B cell (primary cell): Measurements from ENCODE around the gene DSCAML1. TPM values are rescaled to one million over a fixed set of nuclear protein-coding genes. Genes with fewer than 3 reads are reported as not detected.

Experiments
- ATAC-seq: fragments of 200-7000 bp; cut with Tn5 transposase; one replicate; pipeline ENCODE4 v1.10.0; 2021; ENCODE audit warnings: low read depth, mild to moderate bottlenecking, moderate number of reproducible peaks, moderate library complexity
- CTCF ChIA-PET: fragments of 350-600 bp; sonication (Branson Sonifier 250); formaldehyde crosslinking; loops from one replicate; lab custom pipeline; 2021; ENCODE audit warnings: antibody characterized with exemption, inconsistent platforms; lab: Charles Lee
- POLR2A ChIA-PET: fragments of 350-600 bp; sonication (Branson Sonifier 250); formaldehyde crosslinking; loops from one replicate; lab custom pipeline; 2021; ENCODE audit warnings: antibody characterized with exemption; lab: Charles Lee
- DNase-seq: peaks from one replicate; pipeline ENCODE4 v3.0.0; 2013
- H2AFZ ChIP-seq: 2 replicates; pipeline ENCODE4 v1.6.1; 2012; ENCODE audit warnings: mild to moderate bottlenecking, low read depth, low read length; ENCODE audit not compliant: insufficient read depth, poor library complexity, severe bottlenecking
- H3K27ac ChIP-seq, 2 donors: 1 replicate in 1 of 2; 2 replicates in 1 of 2; pipeline ENCODE4 v1.5.1; 2012 to 2013; ENCODE audit warnings: low read length in 2 of 2, mild to moderate bottlenecking in 2 of 2, moderate library complexity in 1 of 2
- H3K27me3 ChIP-seq, 4 experiments: fragments of 200-600 bp in 1 of 4; sonication (generic) in 1 of 4; replicated peaks in 1 of 4; 1 replicate in 2 of 4; 2 replicates in 2 of 4; pipeline versions ENCODE4 v1.6.1 to v1.7.0; 2013 to 2016; ENCODE audit warnings: low read length in 3 of 4, mild to moderate bottlenecking in 2 of 4, mixed read lengths in 1 of 4, moderate library complexity in 1 of 4; ENCODE audit not compliant: insufficient read depth in 4 of 4, control insufficient read depth in 3 of 4; ENCODE audit errors: control extremely low read depth in 1 of 4
- H3K36me3 ChIP-seq, 2 experiments: replicated peaks in 1 of 2; 1 replicate in 1 of 2; 2 replicates in 1 of 2; pipeline versions ENCODE4 v1.6.1 to v1.7.1; 2013; ENCODE audit warnings: low read length in 1 of 2; ENCODE audit not compliant: insufficient read depth in 2 of 2, control insufficient read depth in 1 of 2; ENCODE audit errors: control extremely low read depth in 1 of 2, extremely low read depth in 1 of 2
- H3K4me1 ChIP-seq, 2 donors: fragments of 200-600 bp in 1 of 2; sonication (generic) in 1 of 2; 1 replicate in 1 of 2; 2 replicates in 1 of 2; pipeline versions ENCODE4 v1.5.1 to v1.6.1; 2013 to 2017; ENCODE audit warnings: low read length in 2 of 2; ENCODE audit not compliant: control insufficient read depth in 2 of 2, insufficient read depth in 2 of 2
- H3K4me2 ChIP-seq: replicated peaks from 2 replicates; pipeline ENCODE3; 2012; ENCODE audit warnings: mild to moderate bottlenecking, low read depth, low read length; ENCODE audit not compliant: poor library complexity, severe bottlenecking
- H3K4me3 ChIP-seq, 5 experiments: fragments of 200-600 bp in 1 of 5; sonication (generic) in 1 of 5; 1 replicate in 3 of 5; 2 replicates in 2 of 5; pipeline versions ENCODE4 v1.5.1 to v1.7.0; 2011 to 2016; ENCODE audit warnings: low read length in 4 of 5, mild to moderate bottlenecking in 4 of 5, low read depth in 2 of 5, control low read depth in 1 of 5, moderate library complexity in 1 of 5; ENCODE audit not compliant: insufficient read depth in 1 of 5; ENCODE audit errors: control extremely low read depth in 1 of 5, extremely low read depth in 1 of 5
- H3K79me2 ChIP-seq: fragments of 200-600 bp; sonication (generic); one replicate; pipeline ENCODE4 v1.6.0; 2016; ENCODE audit warnings: low read length; ENCODE audit not compliant: control insufficient read depth, insufficient read depth
- H3K9ac ChIP-seq: fragments of 200-600 bp; sonication (generic); 2 replicates; pipeline ENCODE4 v1.6.1; 2017; ENCODE audit warnings: mild to moderate bottlenecking, low read length, moderate library complexity
- H3K9me3 ChIP-seq, 3 donors: one replicate each; pipeline versions ENCODE4 v1.6.1 to v1.7.1; 2013; ENCODE audit warnings: low read length in 2 of 3; ENCODE audit not compliant: control insufficient read depth in 2 of 3, insufficient read depth in 1 of 3; ENCODE audit errors: control extremely low read depth in 1 of 3
- H4K20me1 ChIP-seq: 2 replicates; pipeline ENCODE4 v1.6.0; 2012; ENCODE audit warnings: mild to moderate bottlenecking, low read length; ENCODE audit not compliant: insufficient read depth, control insufficient read depth, poor library complexity, severe bottlenecking
- H3K27ac Mint-ChIP-seq: one replicate; pipeline ENCODE4 v1.8.0; 2021; ENCODE audit warnings: mixed read lengths
- H3K27me3 Mint-ChIP-seq: one replicate; pipeline ENCODE4 v1.8.0; 2021; ENCODE audit warnings: mixed read lengths
- H3K4me1 Mint-ChIP-seq: one replicate; pipeline ENCODE4 v1.8.0; 2021; ENCODE audit warnings: mixed read lengths
- H3K4me3 Mint-ChIP-seq: one replicate; pipeline ENCODE4 v1.8.0; 2021; ENCODE audit warnings: mixed read lengths
- H3K9me3 Mint-ChIP-seq: one replicate; pipeline ENCODE4 v1.8.0; 2022; ENCODE audit warnings: mixed read lengths; ENCODE audit not compliant: insufficient read depth
- EZH2 ChIP-seq: IDR thresholded peaks from 2 replicates; pipeline ENCODE4 v1.6.1; 2012; ENCODE audit warnings: borderline replicate concordance, low read depth, mild to moderate bottlenecking, moderate library complexity, low read length; ENCODE audit not compliant: insufficient read depth, poor library complexity, severe bottlenecking
- WGBS: methylation state at CpG from one replicate; pipeline ENCODE4 v1.1.5; 2013; ENCODE audit warnings: missing lambda C conversion rate; ENCODE audit not compliant: insufficient coverage; 5-methylcytosine and 5-hydroxymethylcytosine counted together
- intact Hi-C: fragments of 100-400 bp; cut with micrococcal nuclease; formaldehyde crosslinking; loops from one replicate; pipeline ENCODE4 v1.10.0; 2022
- polyA plus RNA-seq: library from polyadenylated mRNA; depleted of rRNA; stranded (reverse); fragments of >200 nt; gene quantifications from 2 replicates; pipeline ENCODE4 v1.2.3, GENCODE V29; 2012
- total RNA-seq, 2 donors: library from RNA; stranded (reverse); fragments of 120-200 nt in 1 of 2; gene quantifications; 1 replicate in 1 of 2; 2 replicates in 1 of 2; pipeline versions ENCODE4 v1.2.3 to v1.2.4, GENCODE V29; 2013 to 2022
- TF ChIP-seq, protein P1 (sequence below): fragments of 200-600 bp; IDR thresholded peaks from one replicate; pipeline ENCODE4 v1.8.0; 2022; ENCODE audit warnings: antibody characterized with exemption, mild to moderate bottlenecking

The DSCAML1 gene
- total and polyA plus RNA-seq, 2 donors (not counting 1 experiment from before 2014, with no cell fraction given) = 1.2 to 6.2 TPM

DNA sequence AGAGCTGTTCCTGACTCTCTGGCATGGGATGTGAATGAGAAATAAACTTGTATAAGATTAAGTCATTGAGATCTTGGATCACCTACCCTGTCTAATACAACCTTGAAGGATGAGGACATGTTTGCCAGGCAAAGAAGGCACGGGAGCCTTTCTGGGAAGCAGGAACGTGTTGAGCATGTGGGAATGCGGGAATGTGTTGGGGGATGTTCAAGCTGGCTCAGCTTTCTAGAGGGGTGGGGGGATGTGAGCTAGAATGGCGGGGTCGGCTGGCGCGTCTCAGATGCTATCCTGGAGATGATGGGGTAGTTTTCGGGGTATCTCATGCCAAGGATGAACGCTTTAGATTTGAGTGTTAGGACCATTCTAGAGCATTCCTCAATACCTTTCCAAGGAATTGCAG lies 227.1 kb downstream of the DSCAML1 start:
- peaks cover 17% of the 10 kb centered on the region for H3K27me3 Mint-ChIP-seq
- H3K27ac Mint-ChIP-seq = no peak overlapping the region
- no peak overlapping the region for H3K4me2 ChIP-seq
- TF ChIP-seq EZH2 = no peak
- TF ChIP-seq, protein P1, sequence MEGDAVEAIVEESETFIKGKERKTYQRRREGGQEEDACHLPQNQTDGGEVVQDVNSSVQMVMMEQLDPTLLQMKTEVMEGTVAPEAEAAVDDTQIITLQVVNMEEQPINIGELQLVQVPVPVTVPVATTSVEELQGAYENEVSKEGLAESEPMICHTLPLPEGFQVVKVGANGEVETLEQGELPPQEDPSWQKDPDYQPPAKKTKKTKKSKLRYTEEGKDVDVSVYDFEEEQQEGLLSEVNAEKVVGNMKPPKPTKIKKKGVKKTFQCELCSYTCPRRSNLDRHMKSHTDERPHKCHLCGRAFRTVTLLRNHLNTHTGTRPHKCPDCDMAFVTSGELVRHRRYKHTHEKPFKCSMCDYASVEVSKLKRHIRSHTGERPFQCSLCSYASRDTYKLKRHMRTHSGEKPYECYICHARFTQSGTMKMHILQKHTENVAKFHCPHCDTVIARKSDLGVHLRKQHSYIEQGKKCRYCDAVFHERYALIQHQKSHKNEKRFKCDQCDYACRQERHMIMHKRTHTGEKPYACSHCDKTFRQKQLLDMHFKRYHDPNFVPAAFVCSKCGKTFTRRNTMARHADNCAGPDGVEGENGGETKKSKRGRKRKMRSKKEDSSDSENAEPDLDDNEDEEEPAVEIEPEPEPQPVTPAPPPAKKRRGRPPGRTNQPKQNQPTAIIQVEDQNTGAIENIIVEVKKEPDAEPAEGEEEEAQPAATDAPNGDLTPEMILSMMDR = no peak
- intact Hi-C loops = no loop called here
- 87% methylated on average over 4 of the region's 9 CpGs for WGBS
- ChIA-PET CTCF (no interaction called here), POLR2A (no interaction called here)
- ATAC-seq = no peak
- H3K9me3 ChIP-seq = no peaks in the 10 kb centered on the region
- no peak overlapping the region for H3K4me3 ChIP-seq
- no peak overlapping the region for H3K9ac ChIP-seq
- H2AFZ ChIP-seq = no peak overlapping the region
- no peaks in the 10 kb centered on the region for H3K9me3 Mint-ChIP-seq
- H3K4me1 ChIP-seq = no peaks in the 10 kb centered on the region
- H3K27ac ChIP-seq = no peak overlapping the region
- H4K20me1 ChIP-seq = no peaks in the 10 kb centered on the region
- no peak for DNase-seq
- no peaks in the 10 kb centered on the region for H3K79me2 ChIP-seq
- no peaks in the 10 kb centered on the region for H3K4me1 Mint-ChIP-seq
- no peak overlapping the region for H3K4me3 Mint-ChIP-seq
- H3K27me3 ChIP-seq = peaks cover 0 to 6% (median 0%) of the 10 kb centered on the region in 4 experiments
- no peaks in the 10 kb centered on the region for H3K36me3 ChIP-seq

DNA sequence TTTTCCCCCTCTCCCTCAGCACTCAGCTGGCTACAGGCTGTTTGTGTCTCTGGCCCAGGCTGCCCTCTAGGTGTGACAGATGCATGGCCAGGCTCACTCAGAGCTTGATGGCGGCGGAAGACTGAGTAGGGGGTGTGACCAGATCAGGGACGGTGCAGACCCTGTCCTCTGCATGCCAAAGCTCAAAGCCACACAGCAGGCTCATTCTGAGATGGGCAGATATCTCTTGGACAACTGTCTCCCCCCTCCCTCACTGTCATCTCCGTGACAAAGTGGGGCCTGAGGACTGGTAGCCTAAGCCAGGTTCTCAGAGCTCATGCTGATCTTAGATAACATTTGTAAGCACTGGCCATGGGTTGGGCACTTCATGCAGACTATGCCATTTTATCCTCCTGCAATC lies 231.3 kb downstream of the DSCAML1 start:
- 91% methylated on average over 3 of the region's 4 CpGs for WGBS
- Histone ChIP-seq H3K36me3 (no peaks in the 10 kb centered on the region), H3K79me2 (no peaks in the 10 kb centered on the region), H3K9ac (no peak overlapping the region), H4K20me1 (no peaks in the 10 kb centered on the region), H3K27ac (no peak overlapping the region), H3K9me3 (no peaks in the 10 kb centered on the region), H3K4me3 (no peak overlapping the region), H3K4me1 (no peaks in the 10 kb centered on the region), H3K27me3 (peaks cover 0 to 9% (median 0%) of the 10 kb centered on the region in 4 experiments), H3K4me2 (no peak overlapping the region), H2AFZ (no peak overlapping the region)
- no peaks in the 10 kb centered on the region for H3K9me3 Mint-ChIP-seq
- H3K27ac Mint-ChIP-seq = no peak overlapping the region
- H3K27me3 Mint-ChIP-seq = peaks cover 18% of the 10 kb centered on the region
- ChIA-PET POLR2A (no interaction called here), CTCF (no interaction called here)
- TF ChIP-seq, protein P1 = no peak
- TF ChIP-seq EZH2 = no peak
- no peak for DNase-seq
- no peak for ATAC-seq
- intact Hi-C loops = no loop called here
- no peaks in the 10 kb centered on the region for H3K4me1 Mint-ChIP-seq
- H3K4me3 Mint-ChIP-seq = no peak overlapping the region
